ENCODE results near the gene ANO2. TPM values are rescaled to one million over a fixed set of nuclear protein-coding genes. Genes with fewer than 3 reads are reported as not detected.

Gene ANO2
- total and polyA plus RNA-seq, 2 experiments from 2014 or later = 0.21 TPM; not detected in 1

GRCh38 chr12:5737778-5738177 lies 207.3 kb downstream of the ANO2 start:
- H3K27ac ChIP-seq = no peak overlapping the region
- H3K27me3 ChIP-seq = no peaks in the 10 kb centered on the region
- no peaks in the 10 kb centered on the region for H3K9me3 ChIP-seq (ENCODE audit: low read depth)
- no peaks in the 10 kb centered on the region for H3K4me1 ChIP-seq (ENCODE audit: low read depth)
- TF ChIP-seq, protein P1, sequence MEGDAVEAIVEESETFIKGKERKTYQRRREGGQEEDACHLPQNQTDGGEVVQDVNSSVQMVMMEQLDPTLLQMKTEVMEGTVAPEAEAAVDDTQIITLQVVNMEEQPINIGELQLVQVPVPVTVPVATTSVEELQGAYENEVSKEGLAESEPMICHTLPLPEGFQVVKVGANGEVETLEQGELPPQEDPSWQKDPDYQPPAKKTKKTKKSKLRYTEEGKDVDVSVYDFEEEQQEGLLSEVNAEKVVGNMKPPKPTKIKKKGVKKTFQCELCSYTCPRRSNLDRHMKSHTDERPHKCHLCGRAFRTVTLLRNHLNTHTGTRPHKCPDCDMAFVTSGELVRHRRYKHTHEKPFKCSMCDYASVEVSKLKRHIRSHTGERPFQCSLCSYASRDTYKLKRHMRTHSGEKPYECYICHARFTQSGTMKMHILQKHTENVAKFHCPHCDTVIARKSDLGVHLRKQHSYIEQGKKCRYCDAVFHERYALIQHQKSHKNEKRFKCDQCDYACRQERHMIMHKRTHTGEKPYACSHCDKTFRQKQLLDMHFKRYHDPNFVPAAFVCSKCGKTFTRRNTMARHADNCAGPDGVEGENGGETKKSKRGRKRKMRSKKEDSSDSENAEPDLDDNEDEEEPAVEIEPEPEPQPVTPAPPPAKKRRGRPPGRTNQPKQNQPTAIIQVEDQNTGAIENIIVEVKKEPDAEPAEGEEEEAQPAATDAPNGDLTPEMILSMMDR (IDR thresholded peaks at IDR 0.05; ENCODE audit: low read depth, low read length) = no peak
- no peaks in the 10 kb centered on the region for H3K36me3 ChIP-seq
- DNase-seq (ENCODE audit: low read depth in 1 of 2, low spot score in 1 of 2) = no peak
- no peak overlapping the region for H3K4me3 ChIP-seq

DNA sequence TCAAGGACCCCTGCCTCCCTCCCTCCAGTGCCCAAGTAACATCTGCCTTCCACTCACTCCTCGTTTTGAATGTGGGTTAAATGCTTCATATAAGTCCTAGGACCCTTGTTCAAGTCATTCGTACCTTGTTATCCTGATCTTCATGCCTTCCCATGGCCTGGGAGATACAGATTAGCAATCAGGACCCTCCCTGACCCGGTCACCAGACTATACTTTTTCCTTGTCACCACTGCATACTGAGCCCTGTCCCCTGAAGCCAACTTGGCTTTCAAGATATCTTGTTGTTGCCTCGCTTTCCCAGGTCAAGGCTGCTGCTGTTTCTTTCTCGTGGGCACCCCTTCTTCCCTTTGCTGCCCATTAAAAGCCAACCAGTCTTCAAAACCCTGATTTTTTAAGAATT lies 208.5 kb downstream of the ANO2 start:
- TF ChIP-seq, protein P1 (IDR thresholded peaks at IDR 0.05; ENCODE audit: low read depth, low read length) = no peak
- no peak for DNase-seq (ENCODE audit: low read depth in 1 of 2, low spot score in 1 of 2)
- H3K4me3 ChIP-seq = no peak overlapping the region

DNA sequence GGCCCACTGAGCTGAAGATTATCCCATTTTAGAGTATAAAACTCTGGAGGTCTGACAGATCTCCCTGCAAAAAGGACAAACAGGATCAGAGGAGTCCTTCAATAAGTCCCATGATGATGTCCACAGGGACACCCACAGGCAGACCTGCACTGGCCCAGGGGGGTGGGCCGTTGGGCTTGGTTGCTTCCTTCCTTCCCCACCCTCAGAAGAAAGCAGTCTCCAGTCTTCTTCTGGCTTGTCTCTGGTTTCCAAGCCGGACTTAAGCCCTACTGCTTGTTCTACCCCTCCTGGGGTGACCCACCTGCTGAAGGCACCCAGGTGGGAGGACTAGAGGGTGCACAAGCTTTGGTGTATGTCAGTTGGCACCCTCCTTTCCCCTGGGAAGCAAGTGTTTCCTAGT lies 209.0 kb downstream of the ANO2 start:
- TF ChIP-seq, protein P1 (IDR thresholded peaks at IDR 0.05; ENCODE audit: low read depth, low read length) = no peak
- no peak overlapping the region for H3K4me3 ChIP-seq

More for the DNA sequence above, 208.5 kb downstream of the ANO2 start:
- H3K9me3 ChIP-seq (ENCODE audit: low read depth) = no peaks in the 10 kb centered on the region
- H3K36me3 ChIP-seq = no peaks in the 10 kb centered on the region
- H3K4me1 ChIP-seq (ENCODE audit: low read depth) = no peaks in the 10 kb centered on the region
- H3K27ac ChIP-seq = no peak overlapping the region
- H3K27me3 ChIP-seq = no peaks in the 10 kb centered on the region

DNA sequence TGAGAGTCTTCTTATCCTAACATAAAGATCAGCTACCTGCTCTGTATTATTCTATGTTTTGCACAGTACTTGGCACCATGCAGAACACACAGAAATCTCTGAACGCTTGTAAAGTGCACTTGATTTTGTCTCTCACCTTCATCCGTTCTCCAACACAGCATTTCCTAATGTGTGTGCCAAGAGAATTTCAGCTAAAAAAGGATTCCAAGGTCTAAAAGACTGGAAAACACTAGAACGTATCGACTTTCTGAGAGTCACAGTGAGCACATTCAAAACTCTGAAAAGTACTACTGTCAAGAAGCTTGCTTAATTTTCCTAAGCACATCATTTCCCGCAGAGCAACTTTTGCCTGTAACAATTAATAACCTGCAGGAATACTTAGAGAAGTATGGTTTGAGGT lies 211.1 kb downstream of the ANO2 start:
- DNase-seq (ENCODE audit: low read depth in 1 of 2, low spot score in 1 of 2) = no peak
- TF ChIP-seq, protein P1 (IDR thresholded peaks at IDR 0.05; ENCODE audit: low read depth, low read length) = no peak
- Histone ChIP-seq H3K27ac (no peak overlapping the region), H3K4me3 (no peak overlapping the region), H3K4me1 (ENCODE audit: low read depth) (no peaks in the 10 kb centered on the region), H3K9me3 (ENCODE audit: low read depth) (no peaks in the 10 kb centered on the region), H3K27me3 (no peaks in the 10 kb centered on the region), H3K36me3 (no peaks in the 10 kb centered on the region)

More for the DNA sequence above, 209.0 kb downstream of the ANO2 start:
- no peak for DNase-seq (ENCODE audit: low read depth in 1 of 2, low spot score in 1 of 2)
- no peaks in the 10 kb centered on the region for H3K36me3 ChIP-seq
- no peaks in the 10 kb centered on the region for H3K27me3 ChIP-seq
- H3K9me3 ChIP-seq (ENCODE audit: low read depth) = no peaks in the 10 kb centered on the region
- H3K27ac ChIP-seq = no peak overlapping the region
- no peaks in the 10 kb centered on the region for H3K4me1 ChIP-seq (ENCODE audit: low read depth)

GRCh38 chr12:5733136-5733755 lies 211.8 kb downstream of the ANO2 start:
- Histone ChIP-seq H3K27me3 (no peaks in the 10 kb centered on the region), H3K9me3 (ENCODE audit: low read depth) (no peaks in the 10 kb centered on the region), H3K4me3 (no peak overlapping the region), H3K27ac (no peak overlapping the region), H3K36me3 (no peaks in the 10 kb centered on the region), H3K4me1 (ENCODE audit: low read depth) (no peaks in the 10 kb centered on the region)
- TF ChIP-seq, protein P1 (IDR thresholded peaks at IDR 0.05; ENCODE audit: low read depth, low read length) = no peak
- DNase-seq (ENCODE audit: low read depth in 1 of 2, low spot score in 1 of 2) = no peak

All from cardiac muscle cell (in vitro differentiated cells and primary cell).